ENCODE data around the gene SYNGR1.
"Not testable (repeated sequence)": the region's sequence is repeated elsewhere in the genome, so short reads cannot be mapped to it uniquely, and the experiment has no call there.

Gene SYNGR1

DNA sequence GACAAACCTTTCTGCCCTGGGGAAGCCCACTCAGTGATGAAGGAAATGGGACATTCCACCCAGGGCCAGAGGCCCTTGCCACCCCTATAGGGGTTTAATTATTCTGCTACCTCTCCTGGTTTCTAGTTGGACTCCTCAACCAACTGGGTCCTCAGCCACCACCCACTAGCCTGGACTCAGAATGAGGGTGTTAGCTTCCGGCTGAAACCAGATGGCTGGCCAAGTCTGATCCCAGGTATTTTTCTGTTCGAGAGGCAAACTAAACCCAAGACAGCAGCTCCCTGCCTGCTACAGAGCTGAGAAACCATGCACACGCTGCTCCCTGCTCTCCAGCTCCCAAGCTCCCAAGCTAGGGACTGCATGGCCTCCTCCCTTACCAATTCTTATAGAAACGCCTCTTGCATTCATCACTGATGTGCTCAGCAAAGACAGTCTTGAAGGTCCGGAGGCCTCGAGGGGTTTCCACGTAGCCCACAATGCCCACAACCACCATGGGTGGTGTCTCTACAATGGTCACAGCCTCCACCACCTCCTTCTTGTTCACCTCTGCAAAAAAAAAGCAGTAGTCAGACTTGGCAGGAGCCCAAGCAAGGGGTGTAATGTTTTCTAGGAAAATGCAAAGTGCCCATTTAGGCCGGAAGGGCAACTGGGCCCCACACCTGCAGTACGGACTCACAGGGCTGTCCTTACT lies 32.6 kb upstream of the SYNGR1 start:
- no peak for DNase-seq

DNA sequence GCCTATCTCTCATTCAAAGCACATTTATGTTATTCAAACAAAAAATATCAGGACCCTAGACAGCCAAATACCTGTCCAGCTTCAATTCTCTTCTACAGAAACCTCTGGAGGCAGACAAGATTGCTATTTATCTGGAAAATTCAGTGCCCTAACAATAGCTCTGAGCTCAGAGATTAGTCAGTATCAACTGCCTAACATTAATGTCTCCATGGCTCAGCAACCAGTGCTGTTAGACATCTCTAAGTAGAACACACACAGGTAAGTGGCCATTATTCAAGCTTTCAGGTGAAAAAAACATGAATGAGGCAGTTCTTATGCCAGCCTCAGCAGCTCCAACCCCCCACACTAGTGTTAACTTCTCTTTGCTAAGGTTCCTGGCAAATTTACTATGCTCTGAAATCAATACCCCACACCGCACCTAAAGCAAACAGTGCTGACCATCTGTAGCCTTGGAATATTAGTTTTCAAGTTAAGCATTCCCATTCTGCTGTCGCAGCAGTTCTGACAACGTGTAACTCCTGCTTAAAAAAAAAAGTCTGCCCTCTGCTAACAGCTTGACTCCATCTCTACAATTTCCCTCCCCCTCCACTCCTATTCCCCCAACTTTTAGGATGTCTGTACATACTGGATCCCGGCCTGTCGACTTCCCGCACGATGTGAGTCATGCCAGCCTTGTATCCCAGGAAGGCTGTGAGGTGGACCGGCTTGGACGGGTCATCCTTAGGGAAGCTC lies 31.9 kb upstream of the SYNGR1 start:
- no peak for DNase-seq

DNA sequence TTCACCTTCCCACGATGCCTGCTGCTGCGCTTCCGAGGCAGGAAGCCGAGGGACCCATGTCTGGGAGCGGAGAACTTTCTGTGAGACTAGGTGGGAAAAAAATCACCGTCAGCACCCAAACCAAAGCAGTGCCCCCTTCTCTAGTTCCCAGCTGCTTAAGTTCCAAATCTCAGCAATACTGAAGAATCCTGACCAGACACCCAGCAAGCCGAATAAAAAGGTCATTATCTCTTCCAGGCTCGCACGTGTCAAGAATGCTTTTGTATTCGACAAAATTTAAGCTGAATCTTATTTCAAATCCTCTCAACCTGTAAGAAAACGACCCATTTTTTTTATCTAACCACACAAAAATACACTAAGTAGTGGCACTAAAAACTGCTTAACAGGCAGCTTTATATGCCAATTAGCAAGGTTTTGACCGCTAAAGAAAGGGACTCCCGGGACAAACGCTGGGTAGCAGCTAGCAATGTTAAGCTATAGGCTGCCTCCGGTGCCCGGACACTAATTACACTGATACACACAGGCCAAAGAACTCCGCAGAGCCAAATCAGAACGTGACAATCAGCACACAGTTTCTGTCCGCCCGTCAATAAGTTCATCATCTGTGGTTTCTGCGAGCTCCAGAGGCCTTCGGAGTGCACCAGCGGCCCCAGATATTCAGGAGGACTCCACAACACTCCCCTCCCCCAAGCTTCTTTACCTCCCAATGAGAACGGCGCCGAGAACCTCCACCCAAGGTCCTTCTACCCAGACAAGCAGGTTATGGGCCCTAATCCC lies 31.1 kb upstream of the SYNGR1 start:
- no peak for DNase-seq

GRCh38 chr22:39319284-39320022 lies 30.3 kb upstream of the SYNGR1 start, which contains the start of gene RPL3:
Gene RPL3, minus strand, starts transcription at chr22:39319623. Its CDS starts 26 bp downstream, at chr22:39319597.
- DNase-seq: peak; percentile 98

- not testable (repeated sequence) for DNase-seq
Observed at GRCh38 chr22:39320616-39321029, 29.2 kb upstream of the SYNGR1 start.

DNA sequence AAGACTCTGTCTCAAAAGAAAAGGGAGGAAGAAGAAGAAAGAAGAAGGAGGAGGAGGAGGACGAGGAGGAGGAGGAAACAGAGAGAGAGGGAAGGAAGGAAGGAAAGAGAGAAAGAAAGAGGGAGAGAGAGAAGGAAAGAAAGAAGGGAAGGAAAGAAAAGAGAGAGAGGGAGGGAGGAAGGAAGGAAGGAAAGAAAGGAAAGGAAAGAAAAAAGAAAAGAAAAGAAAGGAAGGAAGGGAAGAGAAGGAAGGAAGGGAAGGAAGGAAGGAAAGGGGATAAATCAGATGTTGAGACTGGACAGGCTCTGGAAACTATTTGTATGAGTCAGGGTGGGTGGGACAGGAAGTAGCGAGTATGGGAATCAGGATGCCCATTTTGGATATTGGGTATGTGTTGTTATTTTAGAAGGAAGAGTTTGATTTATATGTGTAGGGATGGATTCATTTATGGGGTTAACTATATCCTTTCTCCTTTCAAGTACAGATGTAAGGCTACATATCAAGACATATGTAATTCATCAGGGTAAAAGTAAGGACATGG lies 24.3 kb upstream of the SYNGR1 start:
- DNase-seq: no peak

GRCh38 chr22:39327995-39328754 lies 21.6 kb upstream of the SYNGR1 start:
- DNase-seq: no peak

DNA sequence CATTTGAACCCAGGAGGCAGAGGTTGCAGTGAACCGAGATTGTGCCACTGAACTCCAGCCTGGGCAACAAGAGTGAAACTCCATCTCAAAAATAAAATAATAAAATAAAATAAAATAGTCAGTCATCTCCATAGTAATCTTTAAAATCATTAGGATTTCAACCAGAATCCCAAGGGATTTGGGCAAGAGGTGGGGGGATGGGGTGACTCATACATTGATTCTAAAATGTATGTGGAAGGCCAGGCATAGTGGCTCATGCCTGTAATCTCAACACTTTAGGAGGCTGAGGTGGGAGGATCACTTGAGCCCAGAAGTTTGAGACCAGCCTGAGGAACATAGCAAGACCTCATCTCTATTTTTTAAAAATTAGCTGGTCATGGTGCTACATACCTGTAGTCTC lies 19.2 kb upstream of the SYNGR1 start:
- not testable (repeated sequence) for DNase-seq

DNA sequence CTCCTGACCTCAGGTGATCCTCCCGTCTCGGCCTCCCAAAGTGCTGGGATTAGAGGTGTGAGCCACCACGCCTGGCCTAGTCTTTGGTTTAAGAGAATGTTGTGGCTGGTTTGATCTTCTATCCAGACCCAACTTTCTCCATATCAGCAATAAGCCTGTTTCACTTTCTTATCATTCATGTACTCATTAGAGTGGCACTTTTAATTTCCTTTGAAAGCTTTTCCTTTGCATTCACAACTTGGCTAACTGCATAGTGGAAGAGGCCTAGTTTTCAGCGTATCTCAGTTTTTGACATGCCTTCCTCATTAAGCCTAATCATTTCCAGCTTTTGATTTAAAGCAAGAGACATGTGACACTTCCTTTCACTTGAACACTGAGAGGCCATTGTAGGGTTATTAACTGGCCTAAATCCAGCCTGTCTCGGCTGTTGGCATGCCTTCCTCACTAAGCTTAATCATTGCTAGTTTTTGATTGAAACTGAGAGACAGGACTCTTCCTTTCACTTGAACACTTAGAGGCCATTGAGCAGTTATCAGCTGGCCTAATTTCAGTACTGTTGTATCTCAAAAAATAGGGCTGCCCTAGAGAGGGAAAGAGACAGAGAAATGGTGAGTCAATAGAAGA lies 17.2 kb upstream of the SYNGR1 start:
- no peak for DNase-seq

DNA sequence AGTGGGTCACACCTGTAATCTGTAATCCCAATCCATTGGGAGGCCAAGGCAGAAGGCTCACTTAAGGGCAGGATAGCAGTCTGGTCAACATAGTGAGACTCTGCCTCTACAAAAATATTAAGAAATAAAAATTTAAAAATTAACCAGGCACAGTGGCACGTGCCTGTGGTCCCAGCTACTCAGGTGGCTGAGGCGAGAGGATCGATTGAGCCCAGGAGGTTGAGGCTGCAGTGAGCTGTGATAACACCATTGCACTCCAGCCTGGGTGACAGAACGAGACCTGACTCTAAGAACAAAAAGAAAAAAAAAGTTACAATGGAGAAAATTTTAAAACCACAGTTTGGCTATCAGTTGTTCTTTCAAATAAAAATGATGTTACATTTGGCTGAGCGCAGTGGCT lies 13.4 kb upstream of the SYNGR1 start:
- DNase-seq: no peak

DNA sequence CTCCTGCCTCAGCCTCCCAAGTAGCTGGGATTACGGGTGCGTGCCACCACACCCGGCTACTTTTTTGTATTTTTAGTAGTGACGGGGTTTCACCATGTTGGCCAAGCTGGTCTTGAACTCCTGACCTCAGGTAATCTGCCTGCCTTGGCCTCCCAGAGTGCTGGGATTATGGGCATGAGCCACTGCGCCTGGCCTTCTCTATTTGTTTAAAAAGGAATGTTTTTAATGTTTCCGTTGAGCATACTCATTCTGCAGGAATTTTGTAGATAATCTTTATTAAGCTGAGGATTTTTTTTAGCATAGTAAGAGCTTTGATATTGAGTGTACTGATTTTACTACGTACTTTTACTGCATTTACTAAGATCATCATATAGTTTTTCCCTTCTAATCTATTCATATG lies 10.0 kb upstream of the SYNGR1 start:
- DNase-seq: not testable (repeated sequence)

- no peak for DNase-seq
Observed at GRCh38 chr22:39341179-39341578, 8.6 kb upstream of the SYNGR1 start.

GRCh38 chr22:39343259-39344045 lies 6.3 kb upstream of the SYNGR1 start:
- DNase-seq: no peak

- DNase-seq: no peak
Observed at GRCh38 chr22:39344046-39344390, 5.8 kb upstream of the SYNGR1 start.

- DNase-seq: no peak
Observed at GRCh38 chr22:39345231-39345630, 4.6 kb upstream of the SYNGR1 start.

- no peak for DNase-seq
Observed at GRCh38 chr22:39348909-39349505, 784 bp upstream of the SYNGR1 start.

DNA sequence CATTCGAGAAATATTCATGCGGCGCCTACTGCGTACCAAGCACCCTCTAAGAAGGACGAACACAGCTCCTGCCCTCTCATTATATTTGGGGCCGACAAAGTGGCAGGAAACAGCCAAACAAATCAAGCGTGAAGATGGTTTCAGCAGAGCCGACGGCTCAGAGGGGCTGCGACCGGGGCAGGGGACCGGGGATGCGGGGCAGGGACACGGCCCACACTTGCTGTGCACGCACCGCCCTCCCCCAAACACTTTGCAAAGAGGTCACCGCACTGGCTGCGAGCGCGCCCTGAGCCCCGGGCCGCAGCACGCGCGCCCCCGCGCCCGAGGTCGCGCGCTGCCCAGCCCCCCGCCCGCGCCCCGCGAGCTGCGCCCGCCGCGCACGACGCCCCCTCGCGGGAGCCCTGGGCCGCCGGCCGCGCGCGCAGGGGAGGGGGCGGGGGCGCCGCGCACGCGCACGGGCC lies 255 bp upstream of the SYNGR1 start:
- no peak for DNase-seq

- DNase-seq: no peak
Observed at GRCh38 chr22:39350757-39351688, 1.2 kb downstream of the SYNGR1 start.

DNA sequence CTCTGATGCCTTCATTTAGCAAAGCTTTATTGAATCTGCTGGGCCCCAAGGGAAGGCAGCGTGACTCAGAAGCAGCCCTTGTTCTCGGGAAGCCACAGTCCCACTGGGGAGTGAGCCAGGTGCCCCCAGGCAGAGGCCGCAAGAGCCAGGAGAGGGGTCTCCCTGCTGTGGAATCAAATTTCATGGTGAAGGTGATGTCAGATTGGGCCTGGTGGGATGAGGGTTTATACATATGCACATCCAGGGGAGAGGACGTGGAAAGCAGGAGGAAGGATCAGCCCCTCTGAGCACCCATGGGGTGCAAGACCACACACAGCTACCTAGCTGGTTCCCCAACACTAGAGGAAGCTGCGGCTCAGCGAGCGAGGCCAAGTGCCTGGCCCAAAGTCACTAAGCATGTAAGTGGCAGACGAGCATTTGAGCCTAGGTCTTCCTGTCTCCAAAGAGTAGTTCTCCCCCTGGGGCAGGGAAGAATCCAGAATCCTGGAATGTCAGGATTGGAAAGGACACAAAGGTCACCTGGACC lies 2.0 kb downstream of the SYNGR1 start:
- no peak for DNase-seq

All from activated CD4-positive, CD25-positive, alpha-beta regulatory T cell treated with anti-CD3 and anti-CD28 coated beads, Interleukin-2, amount 50 U/mL, for 72 hours (primary cell).